HEK293 (cell line): ENCODE measurements around the gene IRX6.

Experiments used
- CTCF ChIA-PET: fragments of 350-600 bp; formaldehyde crosslinking; extraction: SDS; loops from one replicate; lab custom pipeline; 2021; ENCODE audit warnings: antibody characterized with exemption; lab: Yijun Ruan, JAX
- POLR2A ChIA-PET: fragments of 300-600 bp; formaldehyde crosslinking; extraction: SDS; loops from one replicate; lab custom pipeline; 2020; ENCODE audit warnings: antibody characterized with exemption, inconsistent platforms; lab: Yijun Ruan, JAX
- H3K27ac ChIP-seq: fragments of 200-500 bp; sonication (Bioruptor generic); 2 replicates; pipeline ENCODE4 v1.5.1; 2014; ENCODE audit warnings: low read depth, low read length, control low read depth, inconsistent platforms; ENCODE audit errors: extremely low read depth
- H3K36me3 ChIP-seq, 2 experiments: fragments of 200-500 bp in 1 of 2; sonication (Bioruptor generic) in 1 of 2; 1 replicate in 1 of 2; 2 replicates in 1 of 2; pipeline ENCODE4 v1.5.1; 2014 to 2017; ENCODE audit warnings: inconsistent platforms in 2 of 2, low read length in 2 of 2; ENCODE audit not compliant: control insufficient read depth in 2 of 2, insufficient read depth in 1 of 2
- H3K4me1 ChIP-seq: fragments of 200-500 bp; sonication (Bioruptor generic); 2 replicates; pipeline ENCODE4 v1.5.1; 2014; ENCODE audit warnings: mild to moderate bottlenecking, low read length, inconsistent platforms; ENCODE audit not compliant: control insufficient read depth, insufficient read depth
- H3K4me3 ChIP-seq: 2 replicates; pipeline ENCODE4 v1.5.1; 2011; ENCODE audit warnings: low read depth, mild to moderate bottlenecking, control low read depth, low read length, moderate library complexity
- H3K9me3 ChIP-seq: fragments of 200-500 bp; sonication (Bioruptor generic); 2 replicates; pipeline ENCODE4 v1.5.1; 2014; ENCODE audit warnings: low read depth, low read length, inconsistent platforms; ENCODE audit not compliant: control insufficient read depth, insufficient read depth
- GFI1B ChIP-seq: fragments of 450-650 bp; formaldehyde crosslinking; IDR thresholded peaks from 2 replicates; pipeline ENCODE4 v1.5.1; 2016; ENCODE audit warnings: missing biosample characterization, missing genetic modification characterization
- GLI2 ChIP-seq: fragments of 450-650 bp; formaldehyde crosslinking; IDR thresholded peaks from 2 replicates; pipeline ENCODE4; 2017; ENCODE audit warnings: missing biosample characterization, missing genetic modification characterization, low read depth, borderline replicate concordance
- HOXA7 ChIP-seq: sonication (generic); formaldehyde crosslinking; IDR thresholded peaks from 2 replicates; pipeline ENCODE4 v1.8.1; 2022; ENCODE audit warnings: missing genetic modification reagents, borderline replicate concordance
- IKZF3 ChIP-seq: fragments of 450-650 bp; IDR thresholded peaks from 2 replicates; pipeline ENCODE4 v1.5.0; 2018; ENCODE audit warnings: missing biosample characterization, mild to moderate bottlenecking, missing genetic modification characterization, moderate library complexity
- KLF7 ChIP-seq: fragments of 450-650 bp; formaldehyde crosslinking; IDR thresholded peaks from 2 replicates; pipeline ENCODE4 v1.5.1; 2016; ENCODE audit warnings: missing biosample characterization, missing genetic modification characterization, borderline replicate concordance
- KLF9 ChIP-seq: fragments of 450-650 bp; formaldehyde crosslinking; IDR thresholded peaks from 2 replicates; pipeline ENCODE4 v1.5.1; 2016; ENCODE audit warnings: missing biosample characterization, missing genetic modification characterization, low read depth
- MEIS1 ChIP-seq: sonication (generic); formaldehyde crosslinking; IDR thresholded peaks from 2 replicates; pipeline ENCODE4 v1.8.1; 2022; ENCODE audit warnings: missing genetic modification reagents, mild to moderate bottlenecking, borderline replicate concordance
- PATZ1 ChIP-seq: fragments of 450-650 bp; formaldehyde crosslinking; IDR thresholded peaks from 2 replicates; pipeline ENCODE4 v1.5.1; 2016; ENCODE audit warnings: missing biosample characterization, missing genetic modification characterization
- PRDM6 ChIP-seq: fragments of 450-650 bp; formaldehyde crosslinking; IDR thresholded peaks from 2 replicates; pipeline ENCODE4 v1.5.1; 2017; ENCODE audit warnings: missing biosample characterization, missing genetic modification characterization
- SP2 ChIP-seq: fragments of 450-650 bp; formaldehyde crosslinking; IDR thresholded peaks from 2 replicates; pipeline ENCODE4 v1.5.1; 2016; ENCODE audit warnings: missing biosample characterization, missing genetic modification characterization
- ZBTB10 ChIP-seq: fragments of 450-650 bp; formaldehyde crosslinking; IDR thresholded peaks from 2 replicates; pipeline ENCODE4 v1.5.1; 2016; ENCODE audit warnings: missing biosample characterization, missing genetic modification characterization
- ZBTB20 ChIP-seq: fragments of 450-650 bp; formaldehyde crosslinking; IDR thresholded peaks from 2 replicates; pipeline ENCODE4 v1.5.1; 2016; ENCODE audit warnings: missing biosample characterization, missing genetic modification characterization
- ZBTB7A ChIP-seq: fragments of 450-650 bp; formaldehyde crosslinking; IDR thresholded peaks from 2 replicates; pipeline ENCODE4 v1.5.1; 2016; ENCODE audit warnings: low read depth, missing biosample characterization, missing genetic modification characterization
- ZBTB8A ChIP-seq: fragments of 450-650 bp; formaldehyde crosslinking; IDR thresholded peaks from 2 replicates; pipeline ENCODE4 v1.5.1; 2016; ENCODE audit warnings: missing biosample characterization, missing genetic modification characterization
- ZFP41 ChIP-seq: fragments of 450-650 bp; formaldehyde crosslinking; IDR thresholded peaks from 2 replicates; pipeline ENCODE4 v1.5.1; 2016; ENCODE audit warnings: missing biosample characterization, missing genetic modification characterization, borderline replicate concordance
- ZIC2 ChIP-seq: fragments of 450-650 bp; formaldehyde crosslinking; IDR thresholded peaks from 2 replicates; pipeline ENCODE4 v1.5.1; 2016; ENCODE audit warnings: missing biosample characterization, missing genetic modification characterization
- ZNF114 ChIP-seq: fragments of 450-650 bp; formaldehyde crosslinking; IDR thresholded peaks from 2 replicates; pipeline ENCODE4 v1.5.0; 2017; ENCODE audit warnings: missing biosample characterization, missing genetic modification characterization
- ZNF138 ChIP-seq: fragments of 450-650 bp; formaldehyde crosslinking; IDR thresholded peaks from 2 replicates; pipeline ENCODE4 v1.5.1; 2016; ENCODE audit warnings: missing biosample characterization, missing genetic modification characterization, borderline replicate concordance
- ZNF266 ChIP-seq: fragments of 450-650 bp; formaldehyde crosslinking; IDR thresholded peaks from 2 replicates; pipeline ENCODE4 v1.5.1; 2016; ENCODE audit warnings: missing biosample characterization, missing genetic modification characterization, low read depth
- ZNF596 ChIP-seq: fragments of 450-650 bp; IDR thresholded peaks from 2 replicates; pipeline ENCODE4 v1.5.0; 2018; ENCODE audit warnings: missing biosample characterization, mild to moderate bottlenecking, missing genetic modification characterization, moderate library complexity
- ZNF670 ChIP-seq: fragments of 450-650 bp; formaldehyde crosslinking; IDR thresholded peaks from 2 replicates; pipeline ENCODE4 v1.5.1; 2016; ENCODE audit warnings: missing biosample characterization, missing genetic modification characterization, low read depth

IRX6 gene

GRCh38 chr16:55359946-55360345 lies 35.9 kb downstream of the IRX6 start:
- TF ChIP-seq IKZF3 (tag by site-specific recombination) (no peak), ZNF114 (tag by site-specific recombination) (no peak), ZBTB8A (tag by site-specific recombination) (no peak), GLI2 (tag by site-specific recombination) (no peak), ZNF596 (no peak), ZNF266 (no peak)
- POLR2A ChIA-PET: no interaction called here

GRCh38 chr16:55364811-55365210 lies 40.8 kb downstream of the IRX6 start:
- peaks cover 8% of the 10 kb centered on the region; the same call in 1 of the 2 replicates for H3K4me1 ChIP-seq
- no peak overlapping the region for H3K27ac ChIP-seq
- no peak overlapping the region for H3K4me3 ChIP-seq
- H3K9me3 ChIP-seq: no peaks in the 10 kb centered on the region
- no peaks in the 10 kb centered on the region for H3K36me3 ChIP-seq
- ChIA-PET POLR2A (no interaction called here), CTCF (interaction anchor here (0.6 kb wide), 1 partner anchor 1595 kb away, joined by 5 read pairs; no protein-coding TSS in a partner anchor)
- TF ChIP-seq MEIS1 (CRISPR knock-in tag): no peak
- no peak for TF ChIP-seq ZBTB10 (tag by site-specific recombination)
- TF ChIP-seq SP2 (tag by site-specific recombination): no peak
- no peak for TF ChIP-seq HOXA7
- TF ChIP-seq KLF9 (tag by site-specific recombination): no peak
- TF ChIP-seq ZNF670: no peak
- no peak for TF ChIP-seq GFI1B (tag by site-specific recombination)
- TF ChIP-seq ZBTB7A: no peak
- no peak for TF ChIP-seq ZNF138

More at GRCh38 chr16:55359946-55360345, 35.9 kb downstream of the IRX6 start:
- Histone ChIP-seq H3K4me3 (no peak overlapping the region), H3K36me3 (no peaks in the 10 kb centered on the region), H3K4me1 (no peaks in the 10 kb centered on the region), H3K27ac (no peak overlapping the region), H3K9me3 (no peaks in the 10 kb centered on the region)
- CTCF ChIA-PET: no interaction called here

- Histone ChIP-seq H3K36me3 (no peaks in the 10 kb centered on the region), H3K27ac (no peak overlapping the region), H3K9me3 (no peaks in the 10 kb centered on the region)
- TF ChIP-seq PATZ1 (no peak), ZFP41 (tag by site-specific recombination) (no peak), ZNF596 (no peak), KLF7 (tag by site-specific recombination) (no peak), PRDM6 (tag by site-specific recombination) (peak; percentile 33; the same call in 1 of the 2 replicates), ZBTB20 (tag by site-specific recombination) (0 out of 2 replicates have a peak, but pooled peaks have one; percentile 39), ZIC2 (tag by site-specific recombination) (no peak)
- TF ChIP-seq, all 188 proteins: peak for 2
- H3K4me1 ChIP-seq: peaks cover 8% of the 10 kb centered on the region; the same call in 1 of the 2 replicates
- POLR2A ChIA-PET: no interaction called here
- CTCF ChIA-PET: interaction anchor here (1.5 kb wide), 1 partner anchor 43 kb away, joined by 3 read pairs; the partner anchor contains the start of gene IRX6
- no peak overlapping the region for H3K4me3 ChIP-seq
These were observed 43.4 kb downstream of the IRX6 start for GRCh38 chr16:55367301-55367811.
